ENCODE data around the gene GPR142.

Gene GPR142

DNA sequence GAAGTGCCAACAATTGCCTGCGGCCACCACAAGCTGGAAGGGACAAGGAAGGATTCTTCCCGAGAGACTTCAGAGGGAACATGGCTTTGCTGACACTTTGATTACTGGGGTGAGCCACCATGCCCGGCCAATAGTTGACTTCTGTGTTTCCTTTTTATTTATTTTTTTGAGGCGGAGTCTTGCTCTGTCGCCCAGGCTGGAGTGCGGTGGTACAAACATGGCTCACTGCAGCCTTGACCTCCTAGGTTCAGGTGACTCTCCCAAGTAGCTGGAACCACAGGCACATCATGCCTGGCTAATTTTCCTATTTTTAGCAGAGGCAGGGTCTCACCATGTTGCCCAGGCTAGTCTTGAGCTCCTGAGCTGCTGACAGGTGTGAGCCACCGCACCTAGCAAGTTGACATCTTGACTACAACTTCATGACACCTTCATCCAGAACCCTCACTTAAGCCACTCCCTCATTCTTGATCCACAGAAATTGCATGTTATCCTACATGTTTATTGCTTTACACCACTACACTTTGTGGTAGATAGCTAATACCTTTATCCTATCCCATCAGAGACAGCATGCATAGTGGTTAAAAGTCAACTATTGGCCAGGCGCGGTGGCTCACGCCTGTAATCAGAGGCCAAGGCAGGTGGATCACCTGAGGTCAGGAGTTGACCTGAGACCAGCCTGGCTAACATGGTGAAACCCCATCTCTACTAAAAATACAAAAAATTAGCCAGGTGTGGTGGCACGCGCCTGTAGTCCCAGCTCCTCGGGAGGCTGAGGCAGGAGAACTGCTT, 48.5 kb downstream of the GPR142 start:
- ChIA-PET POLR2A (no interaction called here), CTCF (interaction anchor here (0.7 to 1.8 kb wide), 4 partner anchors 10 to 1487 kb away, joined by 3 to 7 read pairs (median 4); partner anchors contain the start of gene GPR142)
- TF ChIP-seq ZNF354C (tag by site-specific recombination; IDR thresholded peaks at IDR 0.05; ENCODE audit: borderline replicate concordance, low read depth) (no peak), ZNF23 (tag by site-specific recombination; IDR thresholded peaks at IDR 0.05; ENCODE audit: borderline replicate concordance) (no peak), GLIS2 (tag by site-specific recombination; IDR thresholded peaks at IDR 0.05) (no peak), TRIM28 (IDR thresholded peaks at IDR 0.05; ENCODE audit: borderline replicate concordance, low read length) (no peak), ZNF664 (tag by site-specific recombination; IDR thresholded peaks at IDR 0.05) (no peak), KLF1 (tag by site-specific recombination; IDR thresholded peaks at IDR 0.05) (no peak), TCF7L2 (IDR thresholded peaks at IDR 0.05; ENCODE audit: borderline replicate concordance, low read depth, low read length) (no peak), ZBTB8A (tag by site-specific recombination; IDR thresholded peaks at IDR 0.05) (no peak), YY2 (tag by site-specific recombination; IDR thresholded peaks at IDR 0.05) (no peak), ZFP37 (tag by site-specific recombination; IDR thresholded peaks at IDR 0.05) (no peak)
- TF ChIP-seq, protein P1, sequence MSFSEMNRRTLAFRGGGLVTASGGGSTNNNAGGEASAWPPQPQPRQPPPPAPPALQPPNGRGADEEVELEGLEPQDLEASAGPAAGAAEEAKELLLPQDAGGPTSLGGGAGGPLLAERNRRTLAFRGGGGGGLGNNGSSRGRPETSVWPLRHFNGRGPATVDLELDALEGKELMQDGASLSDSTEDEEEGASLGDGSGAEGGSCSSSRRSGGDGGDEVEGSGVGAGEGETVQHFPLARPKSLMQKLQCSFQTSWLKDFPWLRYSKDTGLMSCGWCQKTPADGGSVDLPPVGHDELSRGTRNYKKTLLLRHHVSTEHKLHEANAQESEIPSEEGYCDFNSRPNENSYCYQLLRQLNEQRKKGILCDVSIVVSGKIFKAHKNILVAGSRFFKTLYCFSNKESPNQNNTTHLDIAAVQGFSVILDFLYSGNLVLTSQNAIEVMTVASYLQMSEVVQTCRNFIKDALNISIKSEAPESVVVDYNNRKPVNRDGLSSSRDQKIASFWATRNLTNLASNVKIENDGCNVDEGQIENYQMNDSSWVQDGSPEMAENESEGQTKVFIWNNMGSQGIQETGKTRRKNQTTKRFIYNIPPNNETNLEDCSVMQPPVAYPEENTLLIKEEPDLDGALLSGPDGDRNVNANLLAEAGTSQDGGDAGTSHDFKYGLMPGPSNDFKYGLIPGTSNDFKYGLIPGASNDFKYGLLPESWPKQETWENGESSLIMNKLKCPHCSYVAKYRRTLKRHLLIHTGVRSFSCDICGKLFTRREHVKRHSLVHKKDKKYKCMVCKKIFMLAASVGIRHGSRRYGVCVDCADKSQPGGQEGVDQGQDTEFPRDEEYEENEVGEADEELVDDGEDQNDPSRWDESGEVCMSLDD (tag by site-specific recombination; IDR thresholded peaks at IDR 0.05), result no peak
- no peak overlapping the region for H3K4me3 ChIP-seq (ENCODE audit: low read depth, low read length)
- H3K27ac ChIP-seq (ENCODE audit: extremely low read depth, low read depth, low read length), result no peak overlapping the region
- H3K36me3 ChIP-seq (ENCODE audit: control insufficient read depth in 2 of 2, insufficient read depth in 1 of 2, low read length in 2 of 2), result no peaks in the 10 kb centered on the region
- H3K4me1 ChIP-seq (ENCODE audit: control insufficient read depth, insufficient read depth, low read length), result no peaks in the 10 kb centered on the region
- H3K9me3 ChIP-seq (ENCODE audit: control insufficient read depth, insufficient read depth, low read depth, low read length), result no peaks in the 10 kb centered on the region

DNA sequence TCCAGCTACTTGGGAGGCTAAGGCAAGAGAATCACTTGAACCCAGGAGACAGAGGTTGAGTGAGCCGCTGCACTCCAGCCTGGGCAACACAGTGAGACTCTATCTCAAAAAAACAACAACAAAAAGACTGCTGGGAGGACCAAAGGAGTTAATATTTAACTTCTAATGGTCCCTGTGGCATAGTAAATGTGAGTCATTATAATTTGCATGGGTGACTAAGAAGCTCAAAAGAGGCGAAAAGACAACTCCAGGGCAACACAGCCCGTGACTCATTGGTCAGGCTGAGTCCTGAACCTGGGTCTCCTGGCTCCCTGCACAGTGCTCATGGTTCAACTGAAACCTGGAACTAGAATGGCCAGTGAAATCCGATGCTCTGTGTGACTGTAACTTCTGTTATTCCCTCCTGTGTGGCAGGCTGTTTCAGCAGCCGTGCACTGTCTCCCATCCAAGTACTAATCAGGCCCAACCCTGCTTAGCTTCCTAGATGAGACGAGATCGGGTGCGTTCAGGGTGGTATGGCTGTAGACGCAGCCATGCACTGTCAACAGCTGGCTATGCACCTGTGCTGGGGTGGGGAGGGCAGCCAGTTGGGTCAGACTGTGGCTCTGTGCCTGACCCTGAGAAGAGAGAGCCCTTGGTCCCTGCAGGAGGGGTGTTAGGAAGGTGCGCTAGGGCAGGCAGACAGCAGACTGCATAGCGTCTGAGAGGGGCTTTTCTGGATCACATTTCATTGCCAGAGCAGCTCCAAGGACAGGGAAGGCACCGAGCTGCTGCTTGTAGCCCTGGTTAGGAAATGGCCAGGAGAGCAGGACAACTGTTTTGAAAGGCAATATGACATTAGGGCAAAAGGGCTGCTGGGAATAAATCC, 50.1 kb downstream of the GPR142 start:
- no peaks in the 10 kb centered on the region for H3K4me1 ChIP-seq (ENCODE audit: control insufficient read depth, insufficient read depth, low read length)
- no peak overlapping the region for H3K27ac ChIP-seq (ENCODE audit: extremely low read depth, low read depth, low read length)
- CTCF ChIA-PET, result interaction anchor here (0.7 to 1.9 kb wide), 6 partner anchors 12 to 120 kb away, joined by 3 to 7 read pairs (median 4); partner anchors contain the start of gene GPR142
- no peaks in the 10 kb centered on the region for H3K36me3 ChIP-seq (ENCODE audit: control insufficient read depth in 2 of 2, insufficient read depth in 1 of 2, low read length in 2 of 2)
- POLR2A ChIA-PET, result interaction anchor here (1.3 kb wide), 1 partner anchor 13 kb away, joined by 5 read pairs; no protein-coding TSS in a partner anchor
- no peak overlapping the region for H3K4me3 ChIP-seq (ENCODE audit: low read depth, low read length)
- H3K9me3 ChIP-seq (ENCODE audit: control insufficient read depth, insufficient read depth, low read depth, low read length), result no peaks in the 10 kb centered on the region
- TF ChIP-seq ZNF629 (tag by site-specific recombination; IDR thresholded peaks at IDR 0.05), result peak; percentile 38; the same call in 1 of the 2 replicates
- TF ChIP-seq HOXD13 (CRISPR knock-in tag; IDR thresholded peaks at IDR 0.05; ENCODE audit: borderline replicate concordance), result no peak
- no peak for TF ChIP-seq ZNF350 (tag by site-specific recombination; IDR thresholded peaks at IDR 0.05)
- 0 out of 2 replicates have a peak, but pooled peaks have one; percentile 18 for TF ChIP-seq SP7 (tag by site-specific recombination; IDR thresholded peaks at IDR 0.05)
- no peak for TF ChIP-seq OVOL3 (tag by site-specific recombination; IDR thresholded peaks at IDR 0.05)
- no peak for TF ChIP-seq ZNF624 (tag by site-specific recombination; IDR thresholded peaks at IDR 0.05)
- TF ChIP-seq, protein P2, sequence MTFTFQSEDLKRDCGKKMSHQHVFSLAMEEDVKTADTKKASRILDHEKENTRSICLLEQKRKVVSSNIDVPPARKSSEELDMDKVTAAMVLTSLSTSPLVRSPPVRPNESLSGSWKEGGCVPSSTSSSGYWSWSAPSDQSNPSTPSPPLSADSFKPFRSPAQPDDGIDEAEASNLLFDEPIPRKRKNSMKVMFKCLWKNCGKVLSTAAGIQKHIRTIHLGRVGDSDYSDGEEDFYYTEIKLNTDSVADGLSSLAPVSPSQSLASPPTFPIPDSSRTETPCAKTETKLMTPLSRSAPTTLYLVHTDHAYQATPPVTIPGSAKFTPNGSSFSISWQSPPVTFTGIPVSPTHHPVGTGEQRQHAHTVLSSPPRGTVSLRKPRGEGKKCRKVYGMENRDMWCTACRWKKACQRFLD (tag by site-specific recombination; IDR thresholded peaks at IDR 0.05), result no peak
- TF ChIP-seq, protein P3, sequence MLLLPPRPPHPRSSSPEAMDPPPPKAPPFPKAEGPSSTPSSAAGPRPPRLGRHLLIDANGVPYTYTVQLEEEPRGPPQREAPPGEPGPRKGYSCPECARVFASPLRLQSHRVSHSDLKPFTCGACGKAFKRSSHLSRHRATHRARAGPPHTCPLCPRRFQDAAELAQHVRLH (tag by site-specific recombination; IDR thresholded peaks at IDR 0.05), result no peak
- 0 out of 2 replicates have a peak, but pooled peaks have one; percentile 13 for TF ChIP-seq WT1 (tag by site-specific recombination; IDR thresholded peaks at IDR 0.05)
- TF ChIP-seq, protein P4, sequence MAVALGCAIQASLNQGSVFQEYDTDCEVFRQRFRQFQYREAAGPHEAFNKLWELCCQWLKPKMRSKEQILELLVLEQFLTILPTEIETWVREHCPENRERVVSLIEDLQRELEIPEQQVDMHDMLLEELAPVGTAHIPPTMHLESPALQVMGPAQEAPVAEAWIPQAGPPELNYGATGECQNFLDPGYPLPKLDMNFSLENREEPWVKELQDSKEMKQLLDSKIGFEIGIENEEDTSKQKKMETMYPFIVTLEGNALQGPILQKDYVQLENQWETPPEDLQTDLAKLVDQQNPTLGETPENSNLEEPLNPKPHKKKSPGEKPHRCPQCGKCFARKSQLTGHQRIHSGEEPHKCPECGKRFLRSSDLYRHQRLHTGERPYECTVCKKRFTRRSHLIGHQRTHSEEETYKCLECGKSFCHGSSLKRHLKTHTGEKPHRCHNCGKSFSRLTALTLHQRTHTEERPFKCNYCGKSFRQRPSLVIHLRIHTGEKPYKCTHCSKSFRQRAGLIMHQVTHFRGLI (tag by site-specific recombination; IDR thresholded peaks at IDR 0.05), result no peak
- TF ChIP-seq, protein P5, sequence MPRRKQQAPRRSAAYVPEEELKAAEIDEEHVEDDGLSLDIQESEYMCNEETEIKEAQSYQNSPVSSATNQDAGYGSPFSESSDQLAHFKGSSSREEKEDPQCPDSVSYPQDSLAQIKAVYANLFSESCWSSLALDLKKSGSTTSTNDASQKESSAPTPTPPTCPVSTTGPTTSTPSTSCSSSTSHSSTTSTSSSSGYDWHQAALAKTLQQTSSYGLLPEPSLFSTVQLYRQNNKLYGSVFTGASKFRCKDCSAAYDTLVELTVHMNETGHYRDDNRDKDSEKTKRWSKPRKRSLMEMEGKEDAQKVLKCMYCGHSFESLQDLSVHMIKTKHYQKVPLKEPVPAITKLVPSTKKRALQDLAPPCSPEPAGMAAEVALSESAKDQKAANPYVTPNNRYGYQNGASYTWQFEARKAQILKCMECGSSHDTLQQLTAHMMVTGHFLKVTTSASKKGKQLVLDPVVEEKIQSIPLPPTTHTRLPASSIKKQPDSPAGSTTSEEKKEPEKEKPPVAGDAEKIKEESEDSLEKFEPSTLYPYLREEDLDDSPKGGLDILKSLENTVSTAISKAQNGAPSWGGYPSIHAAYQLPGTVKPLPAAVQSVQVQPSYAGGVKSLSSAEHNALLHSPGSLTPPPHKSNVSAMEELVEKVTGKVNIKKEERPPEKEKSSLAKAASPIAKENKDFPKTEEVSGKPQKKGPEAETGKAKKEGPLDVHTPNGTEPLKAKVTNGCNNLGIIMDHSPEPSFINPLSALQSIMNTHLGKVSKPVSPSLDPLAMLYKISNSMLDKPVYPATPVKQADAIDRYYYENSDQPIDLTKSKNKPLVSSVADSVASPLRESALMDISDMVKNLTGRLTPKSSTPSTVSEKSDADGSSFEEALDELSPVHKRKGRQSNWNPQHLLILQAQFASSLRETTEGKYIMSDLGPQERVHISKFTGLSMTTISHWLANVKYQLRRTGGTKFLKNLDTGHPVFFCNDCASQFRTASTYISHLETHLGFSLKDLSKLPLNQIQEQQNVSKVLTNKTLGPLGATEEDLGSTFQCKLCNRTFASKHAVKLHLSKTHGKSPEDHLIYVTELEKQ (tag by site-specific recombination; IDR thresholded peaks at IDR 0.05; ENCODE audit: borderline replicate concordance), result no peak
- no peak for TF ChIP-seq OSR2 (tag by site-specific recombination; IDR thresholded peaks at IDR 0.05)
- TF ChIP-seq ZBTB1 (tag by site-specific recombination; IDR thresholded peaks at IDR 0.05), result no peak
